Endothelial cell of umbilical vein (primary cell): ENCODE measurements around the gene COG2. TPM values are rescaled to one million over a fixed set of nuclear protein-coding genes. Genes with fewer than 3 reads are reported as not detected.

Source experiments
- BruUV-seq: library from RNA; stranded (reverse); fragments of 400-500 nt; replicated peaks from 2 replicates; lab custom pipeline; 2021; lab: Mats Ljungman, UMichigan
- CTCF ChIA-PET: fragments of 300-600, 350-600 bp; sonication (Branson Sonifier 250); formaldehyde crosslinking; loops from one replicate; lab custom pipeline; 2021; ENCODE audit warnings: antibody characterized with exemption, inconsistent platforms; lab: Charles Lee
- POLR2A ChIA-PET: fragments of 300-600, 350-600 bp; sonication (Branson Sonifier 250); formaldehyde crosslinking; loops from one replicate; lab custom pipeline; 2021; ENCODE audit warnings: antibody characterized with exemption, inconsistent platforms; lab: Charles Lee
- DNase-seq: peaks from one replicate; pipeline ENCODE4 v3.0.0-alpha.2; 2011; ENCODE audit warnings: low read depth, low spot score
- FAIRE-seq: peaks from 2 replicates; lab custom pipeline; 2011; peaks lifted over from hg19 to GRCh38; lab: Jason Lieb, UNC
- H2AFZ ChIP-seq: 2 replicates; pipeline ENCODE4 v1.6.0; 2012; ENCODE audit warnings: low read depth, low read length, control low read depth, inconsistent platforms
- H3K27ac ChIP-seq: 2 replicates; pipeline ENCODE4 v1.5.1; 2011; ENCODE audit warnings: low read depth, mild to moderate bottlenecking, control low read depth, low read length, moderate library complexity; ENCODE audit not compliant: insufficient read depth
- H3K27me3 ChIP-seq, 2 experiments: 2 replicates each; pipeline versions ENCODE4 v1.6.0 to v1.6.1; 2011; ENCODE audit warnings: low read length in 2 of 2, mixed read lengths in 1 of 2; ENCODE audit not compliant: control insufficient read depth in 2 of 2, insufficient read depth in 2 of 2
- H3K36me3 ChIP-seq, 2 experiments: 2 replicates in 1 of 2; 3 replicates in 1 of 2; pipeline ENCODE4 v1.5.1; 2011; ENCODE audit warnings: low read length in 2 of 2, mild to moderate bottlenecking in 1 of 2, moderate library complexity in 1 of 2; ENCODE audit not compliant: control insufficient read depth in 2 of 2, insufficient read depth in 2 of 2; ENCODE audit errors: extremely low read depth in 1 of 2
- H3K4me1 ChIP-seq: 3 replicates; pipeline ENCODE4 v1.5.1; 2011; ENCODE audit warnings: mild to moderate bottlenecking, low read length; ENCODE audit not compliant: control insufficient read depth, insufficient read depth; ENCODE audit errors: extremely low read depth
- H3K4me2 ChIP-seq: 2 replicates; pipeline ENCODE4 v1.6.1; 2011; ENCODE audit warnings: low read length, control low read depth, mixed read lengths; ENCODE audit not compliant: insufficient read depth
- H3K4me3 ChIP-seq, 3 experiments: fragments of 200-600 bp in 1 of 3; sonication (generic), shearing (Covaris generic) in 1 of 3; replicated peaks in 1 of 3; 2 replicates each; pipeline ENCODE4 v1.5.1; 2011 to 2016; ENCODE audit warnings: control low read depth in 3 of 3, low read length in 3 of 3, mild to moderate bottlenecking in 2 of 3, inconsistent platforms in 1 of 3, low read depth in 1 of 3, moderate library complexity in 1 of 3; ENCODE audit not compliant: insufficient read depth in 1 of 3
- H3K79me2 ChIP-seq: 2 replicates; pipeline ENCODE4 v1.6.0; 2012; ENCODE audit warnings: low read length, inconsistent platforms; ENCODE audit not compliant: control insufficient read depth, insufficient read depth
- H3K9ac ChIP-seq: replicated peaks from 2 replicates; pipeline ENCODE3; 2011; ENCODE audit warnings: low read length, control low read depth; ENCODE audit not compliant: insufficient read depth; ENCODE audit errors: extremely low read depth
- H3K9me1 ChIP-seq: replicated peaks from 3 replicates; pipeline ENCODE4 v1.6.0; 2011; ENCODE audit warnings: mild to moderate bottlenecking, low read length; ENCODE audit not compliant: control insufficient read depth, insufficient read depth; ENCODE audit errors: extremely low read depth
- H3K9me3 ChIP-seq: replicated peaks from 2 replicates; pipeline ENCODE4 v1.5.1; 2012; ENCODE audit warnings: low read length, inconsistent platforms; ENCODE audit not compliant: control insufficient read depth, insufficient read depth
- H4K20me1 ChIP-seq: replicated peaks from 2 replicates; pipeline ENCODE3; 2011; ENCODE audit warnings: mild to moderate bottlenecking, low read length; ENCODE audit not compliant: control insufficient read depth, insufficient read depth; ENCODE audit errors: extremely low read depth
- CTCF ChIP-seq, 2 donors: IDR thresholded peaks; 1 replicate in 1 of 2; 2 replicates in 1 of 2; pipeline ENCODE4 v1.5.1; 2011; ENCODE audit warnings: low read length in 2 of 2, mild to moderate bottlenecking in 2 of 2, moderate library complexity in 2 of 2, control low read depth in 1 of 2, inconsistent platforms in 1 of 2, low read depth in 1 of 2; ENCODE audit not compliant: insufficient read depth in 1 of 2; ENCODE audit errors: extremely low read depth in 1 of 2
- EZH2 ChIP-seq: IDR thresholded peaks from 2 replicates; pipeline ENCODE4 v1.6.1; 2012; ENCODE audit warnings: borderline replicate concordance, low read depth, mild to moderate bottlenecking, moderate library complexity, low read length, inconsistent platforms; ENCODE audit not compliant: severe bottlenecking
- FOS ChIP-seq: IDR thresholded peaks from 2 replicates; pipeline ENCODE4 v1.6.1; 2011; ENCODE audit warnings: mild to moderate bottlenecking, low read length, moderate library complexity, borderline replicate concordance; ENCODE audit not compliant: insufficient read depth
- GATA2 ChIP-seq: IDR thresholded peaks from 2 replicates; pipeline ENCODE4 v1.7.0; 2011; ENCODE audit warnings: low read depth, mild to moderate bottlenecking, moderate library complexity, mixed read lengths, low read length; ENCODE audit not compliant: insufficient read length, insufficient read depth
- JUN ChIP-seq: IDR thresholded peaks from 2 replicates; pipeline ENCODE4 v1.6.1; 2011; ENCODE audit warnings: borderline replicate concordance, low read depth; ENCODE audit not compliant: insufficient read length, insufficient read depth
- MAX ChIP-seq: IDR thresholded peaks from 2 replicates; pipeline ENCODE4 v1.6.1; 2011; ENCODE audit not compliant: insufficient read depth, insufficient read length
- MYC ChIP-seq: IDR thresholded peaks from one replicate; pipeline ENCODE4 v1.6.1; 2011; ENCODE audit warnings: mild to moderate bottlenecking, low read depth, low read length
- POLR2A ChIP-seq: IDR thresholded peaks from 2 replicates; pipeline ENCODE4 v1.6.1; 2012; ENCODE audit warnings: low read depth, mild to moderate bottlenecking, control low read depth, low read length
- POLR2AphosphoS5 ChIP-seq: IDR thresholded peaks from 2 replicates; pipeline ENCODE4 v1.6.1; 2012; ENCODE audit warnings: low read depth, mild to moderate bottlenecking, control low read depth, low read length, moderate library complexity; ENCODE audit not compliant: insufficient read depth
- dilution Hi-C: fragments of 300-500 bp; cut with MboI; formaldehyde crosslinking; loops from one replicate; pipeline ENCODE4 v1.15.0; 2019; ENCODE audit warnings: low sequenced_read_pairs; ENCODE audit not compliant: extremely low pct_ligation_motif_present
- intact Hi-C: fragments of 100-400 bp; cut with micrococcal nuclease; formaldehyde crosslinking; loops from one replicate; pipeline ENCODE4 v1.10.0; 2022
- polyA plus RNA-seq, 4 experiments: library from polyadenylated mRNA; depleted of rRNA in 3 of 4; stranded (reverse) in 3 of 4; unstranded in 1 of 4; fragments of >200 nt; gene quantifications; 2 replicates each; pipeline versions ENCODE4 v1.2.1 to v1.2.3, GENCODE V29; 2011 to 2012; ENCODE audit warnings: missing spikeins in 1 of 4
- total RNA-seq: library from RNA; stranded (reverse); gene quantifications from 2 replicates; pipeline ENCODE4 v1.2.3, GENCODE V29; 2021

Gene COG2
- total and polyA plus RNA-seq, 2 donors (not counting 3 experiments of a cell fraction or from before 2014, with no cell fraction given) = 7.6 to 24.2 TPM

DNA sequence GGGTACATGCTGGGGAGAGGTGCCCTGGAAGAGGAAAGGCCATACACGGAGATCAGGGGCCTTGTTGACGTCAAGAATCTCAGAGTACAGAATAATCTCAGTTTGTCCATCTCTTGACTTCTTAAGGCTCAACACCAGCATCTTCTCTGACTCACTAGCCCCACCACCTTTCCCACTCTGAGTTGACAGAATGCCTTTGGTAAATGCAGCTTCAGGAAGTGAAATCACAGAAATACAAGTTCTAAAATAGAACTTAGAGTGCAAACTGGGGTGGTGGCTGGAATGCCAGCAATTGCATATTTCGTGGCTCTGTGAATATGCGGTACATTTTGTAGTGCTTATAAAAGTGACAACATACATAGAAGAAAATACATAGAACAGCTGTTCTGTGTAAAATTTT lies 1.6 kb downstream of the COG2 start:
- H3K4me2 ChIP-seq = peak overlapping the region; percentile 77
- no peaks in the 10 kb centered on the region for H3K9me3 ChIP-seq
- dilution Hi-C loops (no loop called here), intact Hi-C loops (loop anchor here (2.0 to 5.0 kb wide), 9 partner anchors 111 to 1183 kb away; partner anchors contain the start of gene TSNAX)
- peaks cover 40% of the 10 kb centered on the region for H3K79me2 ChIP-seq
- peaks cover 12% of the 10 kb centered on the region for H3K4me1 ChIP-seq
- ChIA-PET CTCF (no interaction called here), POLR2A (no interaction called here)
- H3K9me1 ChIP-seq = no peaks in the 10 kb centered on the region
- H3K27me3 ChIP-seq = peaks cover 2 to 3% of the 10 kb centered on the region in 2 experiments
- no peaks in the 10 kb centered on the region for H3K36me3 ChIP-seq
- DNase-seq (no peak), FAIRE-seq (peak; percentile 55)
- H3K27ac ChIP-seq = no peak overlapping the region
- BruUV-seq = no TSS peak
- H3K4me3 ChIP-seq = no peak overlapping the region
- H2AFZ ChIP-seq = no peak overlapping the region
- no peaks in the 10 kb centered on the region for H4K20me1 ChIP-seq
- TF ChIP-seq MAX (no peak), CTCF (IDR thresholded peaks at IDR 0.05; ENCODE audit: extremely low read depth in 1 of 2, insufficient read depth in 1 of 2, low read depth in 1 of 2, low read length in 2 of 2) (no peak), MYC (no peak), EZH2 (no peak), JUN (no peak), POLR2A (no peak), POLR2AphosphoS5 (no peak), GATA2 (no peak), FOS (no peak)
- no peak overlapping the region for H3K9ac ChIP-seq
